Measurements from ENCODE around the gene SUGT1.
A peak's percentile ranks its signal among the peaks of the same experiment; 100 is the strongest.
"Not testable (repeated sequence)": the region's sequence is repeated elsewhere in the genome, so short reads cannot be mapped to it uniquely, and the experiment has no call there.

The SUGT1 gene

DNA sequence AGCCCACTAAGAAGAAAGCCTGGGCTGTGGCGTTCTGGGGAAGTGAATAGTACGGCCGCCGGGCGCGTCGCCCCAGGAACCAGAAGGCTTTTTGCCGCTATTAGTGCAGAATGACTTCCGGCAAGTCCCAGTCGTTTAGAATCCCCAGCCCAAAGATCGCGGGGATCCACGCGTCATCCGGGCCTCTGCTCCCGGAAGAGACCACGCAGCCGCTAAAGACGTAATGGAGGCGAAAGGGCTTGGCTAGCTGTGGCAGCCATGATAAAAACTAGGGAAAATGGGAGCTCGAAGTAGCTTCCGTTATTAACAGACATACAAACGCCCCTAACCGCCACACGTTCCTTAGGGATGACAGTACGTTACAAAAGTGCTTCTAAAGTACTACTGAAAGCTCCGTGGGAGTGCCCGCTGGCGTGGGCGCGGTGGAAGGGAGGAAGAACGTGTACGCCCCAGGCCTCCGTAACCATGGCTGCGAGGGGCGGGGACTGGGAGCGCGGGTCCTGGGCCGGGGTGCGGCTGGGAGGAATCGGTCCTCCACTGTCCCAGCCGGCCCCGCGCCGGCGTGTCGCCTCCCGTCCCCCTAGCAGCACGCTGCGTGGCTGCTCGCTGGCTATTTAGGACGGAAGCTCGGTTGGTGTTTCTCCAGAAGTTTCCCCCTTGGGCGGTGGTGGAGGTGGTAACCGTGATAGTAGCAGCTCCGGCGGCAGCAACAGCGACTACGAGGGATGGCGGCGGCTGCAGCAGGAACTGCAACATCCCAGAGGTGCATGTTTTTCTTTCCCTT lies at the start of gene SUGT1:
TSS of gene SUGT1 (plus strand) at position 641 of the 784 bp plus-strand sequence. CDS start at position 726, 85 bp downstream.
- peak; percentile 98 for DNase-seq

DNA sequence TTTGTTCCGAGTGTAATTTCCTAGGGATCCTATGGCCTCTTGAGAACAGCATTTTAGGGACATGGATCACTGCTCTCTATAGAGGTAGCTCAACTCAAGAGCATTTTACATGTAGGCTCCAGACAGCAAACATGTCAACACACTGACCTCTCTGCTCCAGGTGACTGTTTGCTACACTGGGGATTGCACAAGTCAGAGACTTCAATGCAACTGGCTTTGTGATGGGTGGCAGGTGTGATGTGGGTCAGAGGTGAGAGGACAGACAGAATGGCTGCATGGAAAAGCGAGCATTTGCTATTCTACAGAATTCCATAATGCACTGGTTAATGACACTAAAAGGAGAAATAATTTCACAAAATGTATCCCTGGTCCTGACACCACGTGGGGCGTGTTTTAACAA lies 49.3 kb upstream of the SUGT1 start:
- not testable (repeated sequence) for DNase-seq

DNA sequence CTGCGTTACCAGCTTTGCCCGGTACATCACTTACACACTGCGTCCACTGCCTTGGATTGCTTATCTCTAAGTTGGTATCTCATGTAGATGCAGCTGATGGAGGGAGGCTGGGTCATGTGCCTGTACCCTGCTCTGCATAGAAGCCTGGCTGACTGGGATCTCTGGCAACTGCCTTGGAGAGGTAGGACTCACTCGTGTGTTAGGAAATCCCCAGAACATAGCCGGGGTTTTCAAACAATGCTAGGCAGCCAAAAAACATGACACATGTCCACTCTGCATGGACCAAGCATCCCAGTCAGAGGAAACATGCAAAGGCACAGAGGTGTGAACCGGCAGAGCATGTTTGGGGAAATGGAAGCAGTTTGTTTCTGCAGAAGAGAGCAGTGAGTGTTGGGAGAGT lies 46.5 kb upstream of the SUGT1 start:
- DNase-seq, result not testable (repeated sequence)

DNA sequence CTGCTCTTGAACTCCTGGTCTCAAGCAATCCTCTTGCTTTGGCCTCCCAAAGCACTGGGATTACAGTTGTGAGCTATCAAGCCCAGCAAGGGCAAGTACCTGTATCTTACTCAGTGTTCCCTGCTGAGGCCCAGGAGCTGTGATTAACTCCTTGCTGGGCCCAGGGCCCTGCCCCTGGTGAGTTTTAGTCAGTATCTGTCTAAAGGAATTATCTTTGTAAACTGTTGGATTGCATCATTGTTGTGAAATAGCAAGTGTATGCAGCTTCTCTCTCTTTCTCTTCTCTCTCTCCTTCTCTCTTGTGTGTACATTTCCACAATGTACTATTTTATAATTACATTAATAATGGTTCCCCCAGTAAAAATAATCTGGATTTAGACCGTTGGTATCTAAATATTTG lies 45.8 kb upstream of the SUGT1 start:
- DNase-seq, result not testable (repeated sequence)

DNA sequence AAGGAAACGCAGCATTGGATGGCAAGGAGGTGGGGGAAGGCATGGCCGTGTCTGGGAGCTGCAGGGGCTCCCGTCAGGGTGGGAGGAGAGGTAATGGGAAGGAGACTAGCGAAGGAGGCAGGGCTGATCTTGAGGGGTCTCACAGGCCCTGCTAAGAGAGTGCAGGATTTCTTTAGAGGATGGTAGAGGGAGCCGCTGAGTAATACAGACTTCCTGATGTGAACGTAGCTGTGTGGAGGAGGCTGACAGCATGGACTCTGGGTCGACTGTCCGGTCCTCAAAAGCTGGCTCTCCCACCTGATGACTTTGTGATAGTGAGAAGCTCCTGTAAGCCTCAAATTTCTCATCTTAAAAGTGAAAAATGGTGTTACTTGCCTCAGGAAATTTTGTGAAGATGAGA lies 44.5 kb upstream of the SUGT1 start:
- DNase-seq, result not testable (repeated sequence)

DNA sequence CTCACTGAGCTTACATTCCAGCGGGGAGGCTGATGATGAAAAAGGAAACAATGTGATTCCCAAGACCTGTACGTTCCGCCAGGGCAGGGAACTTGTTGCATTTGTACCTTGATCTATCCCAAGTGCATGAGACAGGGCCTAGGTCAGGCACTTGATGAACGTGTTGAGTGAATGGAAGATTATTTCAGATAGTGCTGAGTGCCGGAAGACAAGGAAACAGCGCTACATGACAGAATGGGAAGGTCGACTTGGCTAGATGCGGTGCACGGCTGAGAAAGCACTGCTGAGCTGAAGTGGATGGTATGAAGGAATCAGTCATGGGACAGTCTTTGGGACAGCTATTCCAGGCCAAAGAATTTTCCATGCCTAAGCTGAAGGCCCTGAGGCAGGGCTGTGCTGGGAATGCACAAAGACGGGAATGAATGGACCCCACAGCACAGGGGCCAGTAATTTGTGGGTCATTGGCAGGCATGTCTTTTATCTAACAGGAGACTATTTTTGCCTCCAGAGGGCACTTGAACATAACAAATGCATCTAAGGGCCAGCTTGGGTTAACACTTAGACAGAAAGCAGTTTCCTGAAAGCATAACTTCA lies 43.5 kb upstream of the SUGT1 start:
- DNase-seq, result peak; percentile 76

DNA sequence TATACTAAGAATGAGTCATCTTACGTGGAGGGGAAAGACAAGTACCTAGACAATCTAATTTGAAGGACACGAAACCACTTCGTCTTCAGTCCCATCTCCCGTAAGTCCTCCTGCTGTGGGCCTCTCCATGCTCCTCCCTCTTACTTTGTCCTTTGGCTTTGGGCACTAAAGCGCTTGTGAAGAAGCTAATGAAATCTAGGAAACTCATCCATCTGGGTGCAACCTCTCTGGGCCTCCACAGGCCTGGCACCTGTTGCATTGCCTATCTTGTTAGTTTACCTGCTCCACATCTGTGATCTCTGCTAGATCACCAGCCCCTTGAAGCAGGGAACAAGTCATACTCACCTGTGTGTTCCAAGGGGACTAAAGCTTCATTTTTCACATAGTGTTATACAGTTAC lies 42.5 kb upstream of the SUGT1 start:
- not testable (repeated sequence) for DNase-seq

DNA sequence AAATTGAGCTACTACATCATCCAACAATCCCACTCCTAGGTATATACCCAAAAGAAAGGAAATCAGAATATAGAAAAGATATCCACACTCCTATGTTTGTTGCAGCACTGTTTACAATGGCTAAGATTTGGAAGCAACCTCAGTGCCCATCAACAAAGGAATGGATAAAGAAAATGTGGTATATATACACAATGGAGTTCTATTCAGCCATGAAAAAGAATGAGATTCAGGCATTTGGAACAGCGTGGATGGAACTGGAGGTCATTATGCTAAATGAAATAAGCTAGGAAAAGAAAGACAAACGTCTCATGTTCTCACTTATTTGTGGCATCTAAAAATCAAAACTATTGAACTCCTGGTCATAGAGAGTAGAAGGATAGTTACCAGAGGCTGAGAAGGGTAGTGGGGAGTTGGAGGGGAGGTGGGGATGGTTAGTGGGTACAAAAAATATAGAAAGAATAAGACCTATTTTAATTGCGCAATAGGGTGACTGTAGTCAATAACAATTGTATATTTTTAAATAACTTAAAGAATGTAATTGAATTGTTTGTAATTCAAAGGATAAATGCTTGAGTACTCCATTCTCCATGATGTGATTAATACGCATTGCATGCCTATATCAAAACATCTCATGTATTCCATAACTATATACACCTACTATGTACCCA lies 37.4 kb upstream of the SUGT1 start:
- DNase-seq, result no peak

DNA sequence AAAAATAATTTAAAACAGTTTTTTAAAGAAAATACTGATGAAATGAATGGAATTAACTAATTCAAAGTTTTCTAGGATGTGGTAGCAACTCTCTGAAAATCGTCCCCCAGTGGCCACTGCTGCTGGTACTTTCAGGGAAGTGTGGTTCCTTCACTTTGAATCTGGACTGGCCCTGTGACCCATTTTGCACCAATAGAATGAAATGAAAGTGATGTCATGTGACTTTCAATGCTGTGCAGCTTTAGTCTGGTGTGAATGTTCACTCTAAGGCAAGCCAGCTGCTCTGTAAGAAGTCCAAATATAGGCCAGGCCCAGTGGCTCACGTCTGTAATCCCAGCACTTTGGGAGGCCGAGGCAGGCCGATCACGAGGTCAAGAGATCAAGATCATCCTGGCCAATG lies 36.8 kb upstream of the SUGT1 start:
- peak; percentile 36 for DNase-seq

DNA sequence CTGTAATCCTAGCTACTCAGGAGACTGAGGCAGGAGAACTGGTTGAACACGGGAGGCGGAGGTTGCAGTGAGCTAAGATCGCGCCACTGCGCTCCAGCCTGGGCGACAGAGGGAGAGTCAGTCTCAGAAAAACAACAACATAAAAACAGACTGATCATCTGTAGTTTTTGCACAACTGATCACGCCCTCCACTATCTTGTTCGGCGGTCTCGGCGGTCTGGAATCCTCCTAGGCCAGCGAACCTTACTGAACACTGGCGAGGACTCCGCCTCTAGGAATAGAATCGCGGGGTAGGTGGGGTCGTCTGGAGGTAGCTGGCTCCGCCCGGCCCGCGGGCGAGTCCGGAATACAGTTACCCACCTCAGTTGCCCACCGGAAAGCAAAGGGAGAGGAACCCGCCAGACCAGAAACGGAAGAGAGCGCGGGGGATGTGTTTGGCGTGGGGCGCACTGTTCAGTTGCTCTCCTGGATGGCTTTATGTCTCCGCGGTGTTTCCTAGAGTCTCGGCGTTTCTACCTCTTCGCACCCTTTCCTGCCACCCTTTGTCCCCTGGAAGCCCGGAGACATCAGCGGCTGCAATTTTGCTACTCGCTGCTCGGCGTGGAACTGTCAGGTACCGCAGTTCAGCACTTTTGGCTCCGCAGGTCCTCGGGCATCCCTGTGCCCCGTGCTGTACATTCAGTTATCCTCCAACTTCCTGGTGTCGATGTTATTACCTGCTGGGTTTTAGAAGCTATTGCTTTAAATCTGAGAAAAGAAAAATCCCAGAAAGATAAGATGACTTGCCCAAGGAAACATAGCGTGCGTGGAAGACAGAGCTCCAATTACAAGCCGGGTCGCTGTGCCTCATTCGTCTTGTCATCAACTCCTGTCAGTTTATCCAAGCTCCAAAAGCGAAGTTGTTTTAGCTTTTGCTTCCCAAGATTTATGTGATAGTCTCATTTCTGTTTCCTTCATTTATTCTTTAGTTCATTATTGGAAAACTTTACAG lies 35.3 kb upstream of the SUGT1 start:
- peak; percentile 96 for DNase-seq

DNA sequence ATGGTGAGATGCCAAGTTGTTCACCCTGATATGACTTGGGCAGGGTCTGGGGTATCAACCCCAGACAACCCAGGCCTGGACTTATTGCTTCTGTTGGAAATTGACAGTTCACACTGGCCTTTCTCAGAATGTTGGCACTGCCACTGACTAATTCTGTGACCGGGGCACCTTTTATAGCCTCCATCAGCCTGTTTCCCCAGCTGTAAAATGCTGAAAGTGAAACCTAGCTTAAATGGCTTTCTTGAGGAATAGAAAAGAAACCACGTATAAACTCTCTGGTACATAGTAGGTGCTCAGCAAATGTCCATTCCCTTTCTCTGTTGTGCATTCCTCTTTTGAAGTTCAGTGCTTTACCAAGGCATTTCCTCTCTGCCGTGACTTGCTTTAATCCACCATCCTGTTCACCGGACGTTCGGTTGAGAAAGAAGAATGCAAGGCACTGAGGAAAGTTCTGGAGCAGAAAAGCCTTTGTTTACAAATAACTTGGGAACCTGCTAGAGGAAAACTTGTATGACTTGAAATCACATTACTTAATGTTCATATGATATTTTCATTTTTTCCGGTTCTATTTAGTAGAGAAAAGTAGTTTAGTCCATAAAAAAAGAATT lies 21.4 kb upstream of the SUGT1 start:
- peak; percentile 18 for DNase-seq

DNA sequence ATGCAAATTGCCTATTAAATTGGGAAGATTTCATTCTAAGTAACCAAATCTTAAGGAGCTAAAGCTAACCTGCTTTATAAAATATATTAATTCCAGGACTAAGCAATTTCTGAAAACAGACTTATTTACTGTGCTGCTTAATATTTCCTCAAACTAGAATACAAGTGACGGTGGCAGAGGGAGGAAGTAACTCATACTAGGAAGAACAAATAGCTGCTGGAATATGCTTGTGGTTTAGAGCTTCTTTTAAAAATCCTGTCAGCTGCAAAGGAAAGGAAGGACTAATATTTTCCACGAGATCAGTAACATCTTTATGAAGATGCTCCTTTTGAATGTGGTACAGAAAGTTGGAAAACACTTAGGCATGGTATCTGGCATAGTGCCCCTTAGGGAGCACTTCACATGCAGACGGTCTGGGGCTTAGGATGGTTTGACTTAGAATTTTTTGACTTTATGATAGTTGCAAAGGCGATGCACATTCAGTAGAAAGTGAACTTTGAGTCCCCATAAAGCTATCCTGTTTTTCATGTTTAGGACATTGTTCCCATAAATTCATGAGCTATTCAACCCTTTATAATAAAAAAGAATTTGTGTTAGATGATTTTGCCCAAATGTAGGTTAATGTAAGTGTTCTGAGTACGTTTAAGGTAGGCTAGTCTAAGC lies 13.8 kb upstream of the SUGT1 start:
- DNase-seq, result no peak

DNA sequence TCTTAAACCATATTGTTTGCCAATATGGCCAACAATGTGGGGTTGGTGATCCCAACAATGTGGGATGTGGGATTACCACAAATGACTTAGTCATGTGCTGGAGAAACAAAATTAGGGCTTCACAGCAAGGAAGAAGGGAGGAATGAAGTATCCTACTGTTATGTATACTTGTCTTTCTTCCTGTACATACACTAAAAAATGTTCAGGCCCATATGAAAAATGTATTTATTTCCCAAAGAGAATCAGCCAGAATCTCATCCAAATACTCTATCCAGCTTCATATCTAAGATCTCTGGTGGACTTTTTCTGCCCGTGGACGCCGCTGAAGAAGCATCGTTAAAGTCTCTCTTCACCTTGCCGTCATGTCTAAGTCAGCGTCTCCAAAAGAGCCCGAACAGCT lies 10.5 kb upstream of the SUGT1 start, which contains the start of gene HNRNPA1L2:
TSS of gene HNRNPA1L2 (plus strand) at position 301 of the 400 bp plus-strand sequence. CDS start at position 363, 62 bp downstream.
- no peak for DNase-seq

DNA sequence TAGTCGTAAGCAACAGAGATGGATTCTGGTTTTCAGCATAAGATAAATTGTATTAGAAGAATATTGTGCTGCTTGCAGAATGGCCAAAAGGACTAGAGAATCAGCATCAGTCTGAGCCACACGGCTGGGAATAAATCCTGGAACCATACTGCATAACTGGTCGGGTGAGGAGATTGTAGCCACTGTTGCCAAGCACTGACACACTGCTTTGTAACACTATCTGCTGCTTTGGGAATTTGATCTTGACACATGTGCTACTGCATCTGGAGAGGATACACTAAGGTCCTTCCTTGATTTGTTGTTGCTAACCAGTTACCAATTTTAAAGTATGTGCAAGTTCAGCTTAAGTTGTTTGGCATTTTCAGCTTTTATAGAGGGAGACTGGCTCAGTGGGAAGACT lies 8.5 kb upstream of the SUGT1 start:
- DNase-seq, result no peak

DNA sequence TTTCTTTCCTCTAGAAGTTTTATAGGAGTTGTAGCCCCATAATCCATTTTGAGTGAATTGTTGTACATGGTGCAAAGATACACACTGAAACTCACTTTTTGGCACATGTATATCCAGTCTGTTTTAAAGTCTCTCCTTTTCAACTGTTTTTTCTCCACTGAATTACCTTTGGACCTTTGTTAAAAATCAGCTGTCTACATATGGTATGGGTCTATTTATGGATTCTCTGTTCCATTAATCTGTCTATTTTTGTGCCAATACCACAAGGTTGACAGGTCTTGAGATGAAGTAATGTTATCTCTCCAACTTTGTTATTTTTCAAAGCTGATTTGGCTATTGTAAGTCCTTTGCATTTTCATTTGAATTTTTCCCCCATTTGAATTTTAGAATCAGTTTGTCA lies 5.7 kb upstream of the SUGT1 start:
- no peak for DNase-seq

DNA sequence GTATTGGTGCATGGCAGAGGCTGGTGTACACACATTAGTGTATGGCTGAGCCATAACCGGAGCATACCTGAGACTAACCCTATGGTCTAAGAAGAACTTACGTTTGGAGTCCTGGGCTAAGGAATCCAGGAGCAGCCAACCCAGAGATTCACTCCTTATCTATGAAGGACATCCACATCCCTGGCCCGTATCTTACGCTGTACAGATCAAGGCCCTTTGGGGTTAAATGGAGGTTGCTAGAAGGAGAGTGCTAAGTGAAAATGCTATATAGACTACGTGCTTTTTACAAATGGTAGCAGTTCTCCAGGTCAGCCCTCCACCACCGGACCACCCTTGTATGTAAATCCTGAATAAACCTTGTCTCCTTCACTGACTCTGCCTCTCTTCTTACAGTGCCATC lies 1.9 kb upstream of the SUGT1 start:
- peak; percentile 50 for DNase-seq

DNA sequence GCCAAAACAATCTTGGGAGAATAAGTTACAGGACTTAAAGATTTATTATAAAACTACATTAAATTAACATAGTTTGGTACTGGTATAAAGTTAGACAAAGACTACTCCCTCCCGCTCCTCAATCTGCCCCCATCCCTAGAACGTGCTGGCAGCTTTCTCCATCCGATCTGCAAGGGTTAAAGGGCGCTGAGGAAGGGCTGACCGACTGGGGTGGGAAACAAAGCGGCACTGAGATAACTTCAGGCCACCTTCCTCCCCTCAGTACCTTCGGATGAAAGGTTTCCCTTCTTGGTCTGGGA lies 790 bp upstream of the SUGT1 start:
- no peak for DNase-seq

DNA sequence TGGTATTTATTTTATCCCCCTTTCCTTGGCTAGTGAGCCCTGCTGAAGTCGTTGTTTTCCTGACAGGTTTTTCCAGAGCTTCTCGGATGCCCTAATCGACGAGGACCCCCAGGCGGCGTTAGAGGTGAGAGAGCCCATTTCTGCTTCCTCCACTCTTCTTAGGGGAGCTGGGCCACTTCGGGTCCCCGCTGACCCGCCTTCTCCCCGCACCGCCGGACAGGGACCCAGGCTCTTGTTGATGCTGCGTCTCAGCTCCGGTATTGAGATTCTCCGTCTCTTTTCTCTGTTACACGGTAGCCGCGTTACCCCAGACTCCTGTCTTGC lies 306 bp downstream of the SUGT1 start:
- DNase-seq, result no peak

DNA sequence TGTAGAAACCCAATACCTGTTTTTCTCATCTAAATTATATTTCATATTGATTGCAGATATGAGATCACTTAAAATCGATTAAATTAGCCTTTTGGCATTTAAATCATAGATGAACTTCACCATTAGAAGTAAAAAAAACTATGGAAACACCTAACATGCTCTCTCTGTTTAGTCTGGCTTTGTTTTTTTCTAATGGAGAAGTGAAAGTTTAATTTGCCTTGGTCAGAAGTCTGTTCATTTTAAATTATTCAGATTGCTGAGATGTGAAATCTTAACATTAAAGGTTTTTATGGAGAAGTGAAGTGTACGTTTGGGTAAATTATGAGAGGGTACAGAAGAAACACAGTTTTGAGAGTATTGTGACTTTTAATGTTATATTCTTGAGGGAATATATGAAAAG lies 6.7 kb downstream of the SUGT1 start:
- no peak for DNase-seq

DNA sequence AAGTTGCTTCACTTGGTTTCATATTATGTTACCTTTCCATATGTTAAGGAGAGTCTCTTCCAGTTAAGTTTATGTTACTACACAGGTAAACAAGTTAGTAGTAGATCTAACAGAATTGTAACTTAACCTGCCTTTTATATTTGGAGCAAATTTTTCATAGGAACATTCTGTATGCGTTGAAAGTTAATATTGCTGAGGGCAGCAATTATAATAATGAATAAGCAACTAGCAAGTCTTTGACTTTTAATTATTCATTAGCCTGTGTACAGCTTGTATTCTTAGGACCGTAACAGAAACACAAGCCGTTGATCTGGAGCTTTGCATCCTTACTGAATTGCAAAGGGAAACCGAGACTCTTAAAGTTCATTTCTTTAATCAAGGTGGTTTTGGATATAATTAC lies 11.6 kb downstream of the SUGT1 start:
- no peak for DNase-seq

DNA sequence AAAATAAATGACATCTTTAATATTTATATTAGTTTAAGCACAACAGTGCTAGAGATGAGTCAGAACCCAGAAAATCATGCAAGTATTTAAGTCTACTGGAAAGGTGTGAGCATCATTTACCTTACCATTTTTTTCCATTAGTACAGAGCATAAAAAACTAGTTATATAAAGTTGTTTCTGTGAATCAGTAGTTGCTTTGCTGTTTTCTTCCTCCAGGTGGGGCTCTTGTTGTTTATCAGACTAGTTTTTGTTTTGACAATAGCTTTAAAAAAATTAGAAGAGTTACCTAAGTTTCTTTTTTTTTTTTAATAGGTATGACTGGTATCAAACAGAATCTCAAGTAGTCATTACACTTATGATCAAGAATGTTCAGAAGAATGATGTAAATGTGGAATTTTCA lies 12.7 kb downstream of the SUGT1 start:
- DNase-seq, result peak; percentile 48

DNA sequence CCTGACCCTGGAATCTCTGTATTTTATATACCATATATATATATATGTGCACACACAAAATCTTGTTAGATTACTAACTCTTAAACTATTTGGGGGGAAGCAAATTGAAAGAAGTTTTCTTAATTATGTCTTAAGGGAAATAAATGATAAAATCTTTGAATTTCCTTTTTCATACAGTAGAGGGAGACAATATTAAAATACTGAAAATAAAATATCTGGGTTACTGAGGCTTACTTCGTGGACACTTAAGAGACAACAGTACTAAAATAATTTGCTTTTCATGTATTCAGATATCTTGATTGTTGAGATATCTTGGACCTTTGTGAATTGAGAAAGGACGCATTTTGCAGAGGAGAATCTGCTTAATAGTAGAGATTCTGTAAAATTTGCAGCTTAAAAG lies 17.0 kb downstream of the SUGT1 start:
- peak; percentile 39 for DNase-seq

All from hematopoietic multipotent progenitor cell treated with erythropoietin and hydrocortisone succinate and interleukin-3 and kit ligand, for 6 days (in vitro differentiated cells).